HG03521 (cell line): ENCODE results near the gene EXOC3L1.

Experiments used
- ATAC-seq: cut with Tn5 transposase; IDR thresholded peaks from one replicate; pipeline ENCODE4 v1.9.1; 2021; ENCODE audit warnings: mild to moderate bottlenecking, moderate library complexity; ENCODE audit not compliant: unreplicated experiment

Gene EXOC3L1

GRCh38 chr16:67150047-67150832 lies 39.7 kb downstream of the EXOC3L1 start:
- no peak for ATAC-seq

- no peak for ATAC-seq
These were observed 40.5 kb downstream of the EXOC3L1 start for GRCh38 chr16:67149276-67150046.

GRCh38 chr16:67148656-67149275 lies 41.2 kb downstream of the EXOC3L1 start:
- ATAC-seq: no peak

GRCh38 chr16:67148221-67148620 lies 41.7 kb downstream of the EXOC3L1 start:
- no peak for ATAC-seq

GRCh38 chr16:67147437-67148140 lies 42.3 kb downstream of the EXOC3L1 start:
- ATAC-seq: no peak

- ATAC-seq: no peak
These were observed 43.2 kb downstream of the EXOC3L1 start for GRCh38 chr16:67146523-67147357.

- ATAC-seq: no peak
These were observed 44.2 kb downstream of the EXOC3L1 start for GRCh38 chr16:67145746-67146145.

GRCh38 chr16:67144943-67145342 lies 45.0 kb downstream of the EXOC3L1 start:
- ATAC-seq: no peak

GRCh38 chr16:67142342-67142741 lies 47.6 kb downstream of the EXOC3L1 start:
- ATAC-seq: no peak

GRCh38 chr16:67141391-67141790 lies 48.5 kb downstream of the EXOC3L1 start:
- ATAC-seq: no peak

GRCh38 chr16:67137605-67138004 lies 52.3 kb downstream of the EXOC3L1 start:
- no peak for ATAC-seq
